GM12878 (cell line): Measurements from ENCODE around the gene DNMBP. TPM values are rescaled to one million over a fixed set of nuclear protein-coding genes. Genes with fewer than 3 reads are reported as not detected.

Experiments
- BMI1 ChIP-seq: fragments of 450-650 bp; IDR thresholded peaks from 2 replicates; pipeline ENCODE4 v1.6.1; 2016; ENCODE audit warnings: mild to moderate bottlenecking, moderate library complexity, borderline replicate concordance
- DPF2 ChIP-seq: fragments of 450-650 bp; IDR thresholded peaks from 2 replicates; pipeline ENCODE4 v1.6.1; 2017; ENCODE audit warnings: mild to moderate bottlenecking
- HDGF ChIP-seq: fragments of 450-650 bp; IDR thresholded peaks from 2 replicates; pipeline ENCODE4 v1.6.1; 2016; ENCODE audit warnings: antibody characterized with exemption
- IKZF1 ChIP-seq: fragments of 450-650 bp; conservative IDR thresholded peaks from 2 replicates; pipeline ENCODE4 v1.6.1; 2017; ENCODE audit warnings: antibody characterized with exemption, mild to moderate bottlenecking
- MEF2A ChIP-seq: IDR thresholded peaks from 2 replicates; pipeline ENCODE4 v1.6.1; 2011; ENCODE audit warnings: low read depth, mild to moderate bottlenecking, low read length, moderate library complexity; ENCODE audit not compliant: insufficient read depth
- MXI1 ChIP-seq: fragments of 150-350 bp; IDR thresholded peaks from 2 replicates; pipeline ENCODE4 v1.6.1; 2011; ENCODE audit warnings: low read depth, mild to moderate bottlenecking, inconsistent platforms, low read length, improper control_type of control experiment
- SPI1 ChIP-seq: IDR thresholded peaks from 2 replicates; pipeline ENCODE4 v1.6.1; 2011; ENCODE audit warnings: low read depth, mild to moderate bottlenecking, low read length, moderate library complexity, borderline replicate concordance; ENCODE audit not compliant: insufficient read depth
- ZNF207 ChIP-seq: fragments of 450-650 bp; IDR thresholded peaks from 2 replicates; pipeline ENCODE4 v1.6.1; 2014; ENCODE audit warnings: antibody characterized with exemption, mild to moderate bottlenecking, borderline replicate concordance
- ZNF622 ChIP-seq: fragments of 450-650 bp; IDR thresholded peaks from 2 replicates; pipeline ENCODE4 v1.6.1; 2017; ENCODE audit warnings: mild to moderate bottlenecking, inconsistent platforms
- polyA plus RNA-seq, 11 experiments: library from polyadenylated mRNA; depleted of rRNA in 4 of 11; unstranded in 6 of 11; stranded (reverse) in 5 of 11; fragments of >200 nt; fragmentation: Nextera tagmentation in 4 of 11; fragmentation: Illumina TruSeq in 1 of 11; extraction: Ambion mirVana in 4 of 11; extraction: Trizol in 1 of 11; gene quantifications; 1 replicate in 1 of 11; 2 replicates in 10 of 11; pipeline versions ENCODE4 v1.2.1 to v1.2.3, GENCODE V29; 2011 to 2016; ENCODE audit warnings: inconsistent platforms in 2 of 11, missing spikeins in 2 of 11, low read depth in 1 of 11
- total RNA-seq, 4 experiments: library from RNA; depleted of rRNA in 3 of 4; stranded (reverse); fragments of >200 nt in 3 of 4; fragmentation: Illumina TruSeq in 1 of 4; extraction: Trizol in 1 of 4; gene quantifications; 2 replicates each; pipeline versions ENCODE4 v1.2.1 to v1.2.3, GENCODE V29; 2013 to 2021
- TF ChIP-seq, protein P1 (sequence below): fragments of 450-650 bp; IDR thresholded peaks from 2 replicates; pipeline ENCODE4 v1.6.1; 2016; ENCODE audit warnings: mild to moderate bottlenecking
- TF ChIP-seq, protein P2 (sequence below): fragments of 450-650 bp; IDR thresholded peaks from 2 replicates; pipeline ENCODE4 v1.6.1; 2018; ENCODE audit warnings: mild to moderate bottlenecking, low read depth, moderate library complexity; ENCODE audit not compliant: partially characterized antibody
- TF ChIP-seq, protein P3 (sequence below): fragments of 450-650 bp; IDR thresholded peaks from 2 replicates; pipeline ENCODE4 v1.6.1; 2017; ENCODE audit warnings: mild to moderate bottlenecking, low read depth, inconsistent platforms; ENCODE audit not compliant: poor library complexity, severe bottlenecking
- TF ChIP-seq, protein P4 (sequence below): IDR thresholded peaks from 2 replicates; pipeline ENCODE4 v1.6.1; 2012; ENCODE audit warnings: low read depth, low read length, improper control_type of control experiment
- TF ChIP-seq, protein P5 (sequence below): IDR thresholded peaks from 2 replicates; pipeline ENCODE4 v1.6.1; 2011; ENCODE audit warnings: low read depth, low read length, improper control_type of control experiment, borderline replicate concordance
- TF ChIP-seq, protein P6 (sequence below), 3 experiments: IDR thresholded peaks in 2 of 3; conservative IDR thresholded peaks in 1 of 3; 2 replicates each; pipeline ENCODE4 v1.5.1; 2011; ENCODE audit warnings: low read depth in 3 of 3, low read length in 3 of 3, mild to moderate bottlenecking in 3 of 3, control low read depth in 2 of 3, moderate library complexity in 2 of 3, inconsistent platforms in 1 of 3, mixed read lengths in 1 of 3; ENCODE audit not compliant: control insufficient read depth in 2 of 3, insufficient read depth in 1 of 3; ENCODE audit errors: extremely low read depth in 1 of 3

DNMBP gene
- total and polyA plus RNA-seq, 10 of the 15 experiments (the other 5 are each of a cell fraction or from before 2014, with no cell fraction given), result 7.1 to 45.0 (median 22.0) TPM

DNA sequence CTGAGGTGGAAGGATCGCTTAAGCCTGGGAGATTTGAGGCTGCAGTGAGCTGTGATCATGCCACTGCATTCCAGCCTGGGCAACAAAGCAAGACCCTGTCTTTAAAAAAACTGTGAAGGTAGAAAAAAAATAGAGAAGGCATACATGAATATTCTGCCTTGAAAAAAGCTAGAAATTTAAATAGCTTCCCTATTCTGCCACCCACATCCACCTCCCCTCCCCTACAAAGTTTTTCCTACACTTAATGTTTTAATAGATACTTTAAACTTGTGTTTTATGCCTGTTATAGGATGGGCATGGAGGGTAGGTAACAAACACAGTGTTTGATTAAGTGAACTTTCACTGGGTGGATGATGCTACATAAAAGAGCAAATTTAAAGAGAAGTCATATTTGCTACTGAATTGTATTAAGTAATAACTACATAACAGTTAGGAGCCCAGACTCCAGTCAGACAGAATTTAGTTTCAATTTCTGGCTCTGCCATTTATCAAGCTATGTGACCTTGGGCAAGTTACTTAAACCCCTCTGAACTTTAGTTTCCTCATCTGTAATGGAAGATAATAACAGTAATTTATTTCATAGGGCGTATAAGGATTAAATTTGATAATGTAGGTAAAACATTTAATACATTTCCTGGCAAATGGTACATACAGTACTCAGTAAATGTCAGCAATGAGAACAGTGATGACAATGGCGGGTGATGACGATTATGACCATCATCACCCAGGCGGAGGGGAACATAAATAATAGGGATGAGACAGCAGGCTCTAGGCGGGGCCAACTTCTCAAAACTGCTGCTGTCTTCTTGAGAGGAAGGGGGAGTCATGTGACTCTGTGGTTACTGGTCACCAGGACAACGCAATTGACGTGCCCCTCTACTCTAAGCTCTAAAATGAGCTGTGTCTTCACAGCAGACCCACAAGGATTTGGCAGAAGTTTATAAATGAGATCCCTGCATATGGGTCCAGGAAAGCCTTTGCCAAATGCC lies 15.8 kb downstream of the DNMBP start (continued):
- TF ChIP-seq HDGF (no peak), BMI1 (peak; percentile 81), DPF2 (0 out of 2 replicates have a peak, but pooled peaks have one; percentile 47), SPI1 (peak; percentile 43; the same call in 1 of the 2 replicates), MEF2A (no peak), ZNF207 (no peak), MXI1 (0 out of 2 replicates have a peak, but pooled peaks have one; percentile 36), IKZF1 (peak; percentile 27; the same call in 1 of the 2 replicates), ZNF622 (no peak)
- TF ChIP-seq, protein P1, sequence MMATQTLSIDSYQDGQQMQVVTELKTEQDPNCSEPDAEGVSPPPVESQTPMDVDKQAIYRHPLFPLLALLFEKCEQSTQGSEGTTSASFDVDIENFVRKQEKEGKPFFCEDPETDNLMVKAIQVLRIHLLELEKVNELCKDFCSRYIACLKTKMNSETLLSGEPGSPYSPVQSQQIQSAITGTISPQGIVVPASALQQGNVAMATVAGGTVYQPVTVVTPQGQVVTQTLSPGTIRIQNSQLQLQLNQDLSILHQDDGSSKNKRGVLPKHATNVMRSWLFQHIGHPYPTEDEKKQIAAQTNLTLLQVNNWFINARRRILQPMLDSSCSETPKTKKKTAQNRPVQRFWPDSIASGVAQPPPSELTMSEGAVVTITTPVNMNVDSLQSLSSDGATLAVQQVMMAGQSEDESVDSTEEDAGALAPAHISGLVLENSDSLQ, result peak; percentile 88
- TF ChIP-seq, protein P2, sequence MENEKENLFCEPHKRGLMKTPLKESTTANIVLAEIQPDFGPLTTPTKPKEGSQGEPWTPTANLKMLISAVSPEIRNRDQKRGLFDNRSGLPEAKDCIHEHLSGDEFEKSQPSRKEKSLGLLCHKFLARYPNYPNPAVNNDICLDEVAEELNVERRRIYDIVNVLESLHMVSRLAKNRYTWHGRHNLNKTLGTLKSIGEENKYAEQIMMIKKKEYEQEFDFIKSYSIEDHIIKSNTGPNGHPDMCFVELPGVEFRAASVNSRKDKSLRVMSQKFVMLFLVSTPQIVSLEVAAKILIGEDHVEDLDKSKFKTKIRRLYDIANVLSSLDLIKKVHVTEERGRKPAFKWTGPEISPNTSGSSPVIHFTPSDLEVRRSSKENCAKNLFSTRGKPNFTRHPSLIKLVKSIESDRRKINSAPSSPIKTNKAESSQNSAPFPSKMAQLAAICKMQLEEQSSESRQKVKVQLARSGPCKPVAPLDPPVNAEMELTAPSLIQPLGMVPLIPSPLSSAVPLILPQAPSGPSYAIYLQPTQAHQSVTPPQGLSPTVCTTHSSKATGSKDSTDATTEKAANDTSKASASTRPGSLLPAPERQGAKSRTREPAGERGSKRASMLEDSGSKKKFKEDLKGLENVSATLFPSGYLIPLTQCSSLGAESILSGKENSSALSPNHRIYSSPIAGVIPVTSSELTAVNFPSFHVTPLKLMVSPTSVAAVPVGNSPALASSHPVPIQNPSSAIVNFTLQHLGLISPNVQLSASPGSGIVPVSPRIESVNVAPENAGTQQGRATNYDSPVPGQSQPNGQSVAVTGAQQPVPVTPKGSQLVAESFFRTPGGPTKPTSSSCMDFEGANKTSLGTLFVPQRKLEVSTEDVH, result no peak
- TF ChIP-seq, protein P3, sequence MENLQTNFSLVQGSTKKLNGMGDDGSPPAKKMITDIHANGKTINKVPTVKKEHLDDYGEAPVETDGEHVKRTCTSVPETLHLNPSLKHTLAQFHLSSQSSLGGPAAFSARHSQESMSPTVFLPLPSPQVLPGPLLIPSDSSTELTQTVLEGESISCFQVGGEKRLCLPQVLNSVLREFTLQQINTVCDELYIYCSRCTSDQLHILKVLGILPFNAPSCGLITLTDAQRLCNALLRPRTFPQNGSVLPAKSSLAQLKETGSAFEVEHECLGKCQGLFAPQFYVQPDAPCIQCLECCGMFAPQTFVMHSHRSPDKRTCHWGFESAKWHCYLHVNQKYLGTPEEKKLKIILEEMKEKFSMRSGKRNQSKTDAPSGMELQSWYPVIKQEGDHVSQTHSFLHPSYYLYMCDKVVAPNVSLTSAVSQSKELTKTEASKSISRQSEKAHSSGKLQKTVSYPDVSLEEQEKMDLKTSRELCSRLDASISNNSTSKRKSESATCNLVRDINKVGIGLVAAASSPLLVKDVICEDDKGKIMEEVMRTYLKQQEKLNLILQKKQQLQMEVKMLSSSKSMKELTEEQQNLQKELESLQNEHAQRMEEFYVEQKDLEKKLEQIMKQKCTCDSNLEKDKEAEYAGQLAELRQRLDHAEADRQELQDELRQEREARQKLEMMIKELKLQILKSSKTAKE, result peak; percentile 21
- TF ChIP-seq, protein P4, sequence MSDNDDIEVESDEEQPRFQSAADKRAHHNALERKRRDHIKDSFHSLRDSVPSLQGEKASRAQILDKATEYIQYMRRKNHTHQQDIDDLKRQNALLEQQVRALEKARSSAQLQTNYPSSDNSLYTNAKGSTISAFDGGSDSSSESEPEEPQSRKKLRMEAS, result no peak
- TF ChIP-seq, protein P5, sequence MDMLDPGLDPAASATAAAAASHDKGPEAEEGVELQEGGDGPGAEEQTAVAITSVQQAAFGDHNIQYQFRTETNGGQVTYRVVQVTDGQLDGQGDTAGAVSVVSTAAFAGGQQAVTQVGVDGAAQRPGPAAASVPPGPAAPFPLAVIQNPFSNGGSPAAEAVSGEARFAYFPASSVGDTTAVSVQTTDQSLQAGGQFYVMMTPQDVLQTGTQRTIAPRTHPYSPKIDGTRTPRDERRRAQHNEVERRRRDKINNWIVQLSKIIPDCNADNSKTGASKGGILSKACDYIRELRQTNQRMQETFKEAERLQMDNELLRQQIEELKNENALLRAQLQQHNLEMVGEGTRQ, result peak; percentile 74
- TF ChIP-seq, protein P6, sequence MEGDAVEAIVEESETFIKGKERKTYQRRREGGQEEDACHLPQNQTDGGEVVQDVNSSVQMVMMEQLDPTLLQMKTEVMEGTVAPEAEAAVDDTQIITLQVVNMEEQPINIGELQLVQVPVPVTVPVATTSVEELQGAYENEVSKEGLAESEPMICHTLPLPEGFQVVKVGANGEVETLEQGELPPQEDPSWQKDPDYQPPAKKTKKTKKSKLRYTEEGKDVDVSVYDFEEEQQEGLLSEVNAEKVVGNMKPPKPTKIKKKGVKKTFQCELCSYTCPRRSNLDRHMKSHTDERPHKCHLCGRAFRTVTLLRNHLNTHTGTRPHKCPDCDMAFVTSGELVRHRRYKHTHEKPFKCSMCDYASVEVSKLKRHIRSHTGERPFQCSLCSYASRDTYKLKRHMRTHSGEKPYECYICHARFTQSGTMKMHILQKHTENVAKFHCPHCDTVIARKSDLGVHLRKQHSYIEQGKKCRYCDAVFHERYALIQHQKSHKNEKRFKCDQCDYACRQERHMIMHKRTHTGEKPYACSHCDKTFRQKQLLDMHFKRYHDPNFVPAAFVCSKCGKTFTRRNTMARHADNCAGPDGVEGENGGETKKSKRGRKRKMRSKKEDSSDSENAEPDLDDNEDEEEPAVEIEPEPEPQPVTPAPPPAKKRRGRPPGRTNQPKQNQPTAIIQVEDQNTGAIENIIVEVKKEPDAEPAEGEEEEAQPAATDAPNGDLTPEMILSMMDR (IDR thresholded peaks at IDR 0.05 in 2 of 3, conservative IDR thresholded peaks at IDR 0.05 in 1 of 3; ENCODE audit: control insufficient read depth in 2 of 3, extremely low read depth in 1 of 3, insufficient read depth in 1 of 3, low read depth in 3 of 3, low read length in 3 of 3), result no peak
